Raji (cell line): ENCODE measurements around the gene ATOH1.

Source experiments
- POLR2A ChIP-seq: IDR thresholded peaks from 2 replicates; pipeline ENCODE4 v1.6.1; 2011; ENCODE audit warnings: low read depth, low read length, control low read depth; ENCODE audit not compliant: insufficient read depth

Gene ATOH1

DNA sequence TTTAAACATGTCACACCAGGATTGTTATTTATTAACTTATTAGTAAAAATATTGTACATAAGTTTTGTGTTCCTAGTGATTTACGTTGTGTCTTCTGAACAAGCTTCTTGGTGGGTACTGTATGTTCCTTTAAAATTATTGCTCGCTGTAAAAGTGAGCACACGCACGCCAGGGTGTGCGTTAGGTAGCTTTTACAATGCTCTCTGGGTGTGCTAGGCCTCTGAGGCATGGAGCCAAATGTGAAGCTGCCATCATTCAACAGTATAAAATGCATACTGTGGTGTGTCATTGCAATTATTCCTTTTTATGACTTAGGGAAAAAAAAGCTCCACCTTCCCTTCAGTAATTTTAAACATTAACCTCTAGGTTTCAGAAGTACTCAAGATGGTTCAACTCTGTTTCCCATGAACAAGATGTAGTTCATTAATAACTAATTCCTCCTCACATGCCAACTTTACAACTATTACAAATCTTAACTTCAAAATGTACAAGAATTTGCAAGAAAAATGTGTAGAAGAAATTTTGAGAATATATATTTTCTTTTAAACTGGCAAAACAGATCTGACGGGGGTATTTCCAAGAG, 42.4 kb downstream of the ATOH1 start:
- no peak for TF ChIP-seq POLR2A

DNA sequence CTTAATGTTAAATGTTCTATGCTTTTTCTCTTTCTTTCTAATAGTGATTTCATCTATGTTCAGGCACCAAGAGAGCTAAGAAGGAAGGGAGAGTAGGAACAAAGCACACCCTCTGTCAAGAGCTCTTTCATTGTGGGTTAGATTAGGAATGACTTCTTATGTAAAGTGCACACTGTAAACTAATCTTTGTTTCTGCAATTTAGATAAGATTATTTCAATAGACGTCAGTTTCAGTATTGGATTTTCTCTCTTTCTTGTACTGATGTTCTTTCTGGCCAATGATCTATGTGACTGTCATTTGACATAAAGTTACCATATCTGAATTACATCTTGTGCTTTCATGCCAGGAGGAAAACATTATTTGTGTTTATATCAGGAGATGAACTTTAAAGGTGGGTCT, 48.2 kb downstream of the ATOH1 start:
- TF ChIP-seq POLR2A = no peak

DNA sequence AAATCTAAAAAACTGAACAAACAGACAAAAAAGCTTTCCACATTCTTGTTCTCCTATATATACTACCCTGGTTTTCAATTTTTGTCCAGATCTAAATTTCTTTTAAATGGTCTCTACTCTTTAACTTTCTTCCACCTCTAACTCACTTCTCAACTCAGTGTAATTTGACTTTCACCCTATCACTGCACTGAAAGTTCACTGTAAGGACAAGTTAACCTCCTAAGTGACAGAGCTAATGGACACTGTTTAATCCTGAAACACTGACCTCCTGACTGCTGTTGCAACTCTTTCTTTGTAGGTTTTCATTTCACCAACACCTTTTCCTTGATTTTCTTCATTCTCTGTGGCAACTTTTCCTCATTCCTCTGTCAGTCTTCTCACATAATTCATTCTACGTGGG, 50.0 kb downstream of the ATOH1 start:
- no peak for TF ChIP-seq POLR2A

DNA sequence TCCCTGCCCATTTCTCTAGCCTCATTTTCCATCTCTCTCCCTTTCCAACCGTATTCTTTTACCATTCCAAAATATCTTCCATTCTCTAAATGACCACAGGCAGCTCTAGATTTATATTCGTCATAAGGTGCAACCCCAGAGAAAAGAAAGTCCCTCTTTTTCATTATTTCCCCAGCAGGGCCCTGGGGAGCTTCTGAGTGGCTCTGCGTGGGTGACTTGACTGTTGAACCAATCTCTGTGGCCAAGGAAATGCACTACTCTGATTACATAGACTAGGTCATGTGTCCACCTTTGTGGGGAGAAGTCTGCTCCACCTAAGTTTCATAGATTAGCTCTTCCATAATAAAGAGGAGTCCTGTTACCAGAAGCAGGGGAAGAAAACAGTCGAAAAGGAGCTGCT, 51.4 kb downstream of the ATOH1 start:
- TF ChIP-seq POLR2A = no peak
